WTC11 (cell line): Measurements from ENCODE around the gene PLEKHG5. TPM values are rescaled to one million over a fixed set of nuclear protein-coding genes. Genes with fewer than 3 reads are reported as not detected.
A peak's percentile ranks its signal among the peaks of the same experiment; 100 is the strongest.

Experiments
- ATAC-seq: fragments of 200-7000 bp; cut with Tn5 transposase; 2 replicates; pipeline ENCODE4 v1.10.0; 2021; ENCODE audit warnings: mild to moderate bottlenecking, moderate library complexity
- CTCF ChIA-PET: fragments of 300-600 bp; sonication (Branson Sonifier 250); formaldehyde crosslinking; loops from one replicate; lab custom pipeline; 2021; ENCODE audit warnings: antibody characterized with exemption; lab: Charles Lee
- POLR2A ChIA-PET: fragments of 350-600 bp; sonication (Branson Sonifier 250); formaldehyde crosslinking; loops from one replicate; lab custom pipeline; 2021; ENCODE audit warnings: antibody characterized with exemption; lab: Charles Lee
- DNase-seq: peaks from one replicate; pipeline ENCODE4 v3.0.0; 2021; ENCODE audit warnings: low spot score
- H3K27ac Mint-ChIP-seq: 2 replicates; pipeline ENCODE4 v1.8.0; 2021; ENCODE audit warnings: mixed read lengths
- H3K27me3 Mint-ChIP-seq: 2 replicates; pipeline ENCODE4 v1.8.0; 2021; ENCODE audit warnings: low read depth, mild to moderate bottlenecking, moderate library complexity, mixed read lengths
- H3K36me3 Mint-ChIP-seq: 2 replicates; pipeline ENCODE4 v1.8.0; 2021; ENCODE audit warnings: mixed read lengths
- H3K4me1 Mint-ChIP-seq: 2 replicates; pipeline ENCODE4 v1.8.0; 2022; ENCODE audit warnings: mixed read lengths
- H3K4me3 Mint-ChIP-seq: 2 replicates; pipeline ENCODE4 v1.8.0; 2021; ENCODE audit warnings: mild to moderate bottlenecking, moderate library complexity, mixed read lengths
- H3K9me3 Mint-ChIP-seq: 2 replicates; pipeline ENCODE4 v1.8.0; 2021; ENCODE audit warnings: mixed read lengths
- CTCF ChIP-seq: fragments of 200-600 bp; IDR thresholded peaks from 2 replicates; pipeline ENCODE4 v1.8.0; 2022; ENCODE audit warnings: antibody characterized with exemption
- EMX1 ChIP-seq: fragments of 250-450 bp; sonication (Bioruptor Pico); IDR thresholded peaks from 2 replicates; pipeline ENCODE4 v1.8.0; 2021; ENCODE audit warnings: mild to moderate bottlenecking
- FOXJ3 ChIP-seq: sonication (generic); formaldehyde crosslinking; IDR thresholded peaks from 2 replicates; pipeline ENCODE4 v1.9.0; 2021; ENCODE audit warnings: missing genetic modification reagents, mild to moderate bottlenecking, borderline replicate concordance
- FOXP1 ChIP-seq: sonication (generic); formaldehyde crosslinking; IDR thresholded peaks from 2 replicates; pipeline ENCODE4 v1.8.0; 2022; ENCODE audit warnings: missing genetic modification reagents, mild to moderate bottlenecking, moderate library complexity, borderline replicate concordance
- GRHL2 ChIP-seq: fragments of 250-450 bp; sonication (Bioruptor Pico); IDR thresholded peaks from 2 replicates; pipeline ENCODE4 v1.8.0; 2022; ENCODE audit warnings: mild to moderate bottlenecking, moderate library complexity; ENCODE audit not compliant: insufficient replicate concordance, severe bottlenecking
- HMGXB4 ChIP-seq: sonication (generic); formaldehyde crosslinking; IDR thresholded peaks from 2 replicates; pipeline ENCODE4 v1.8.1; 2023; ENCODE audit warnings: mild to moderate bottlenecking, moderate library complexity, missing genetic modification reagents
- MAX ChIP-seq: sonication (generic); formaldehyde crosslinking; IDR thresholded peaks from 2 replicates; pipeline ENCODE4 v1.8.0; 2022; ENCODE audit warnings: mild to moderate bottlenecking, missing genetic modification reagents
- MYBL2 ChIP-seq: sonication (generic); formaldehyde crosslinking; IDR thresholded peaks from 2 replicates; pipeline ENCODE4 v1.8.1; 2023; ENCODE audit warnings: mild to moderate bottlenecking, moderate library complexity, missing genetic modification reagents
- NR3C1 ChIP-seq: sonication (generic); formaldehyde crosslinking; conservative IDR thresholded peaks from 2 replicates; pipeline ENCODE4 v1.8.1; 2023; ENCODE audit warnings: low read depth, mild to moderate bottlenecking, missing genetic modification reagents
- RORB ChIP-seq: fragments of 250-450 bp; sonication (Bioruptor Pico); IDR thresholded peaks from 2 replicates; pipeline ENCODE4 v1.9.0; 2021; ENCODE audit warnings: mild to moderate bottlenecking
- ZNF121 ChIP-seq: sonication (generic); formaldehyde crosslinking; IDR thresholded peaks from 2 replicates; pipeline ENCODE4 v1.8.0; 2023; ENCODE audit warnings: missing genetic modification reagents
- ZNF317 ChIP-seq: sonication (generic); formaldehyde crosslinking; IDR thresholded peaks from 2 replicates; pipeline ENCODE4 v1.8.1; 2023; ENCODE audit warnings: low read depth, mild to moderate bottlenecking, moderate library complexity, missing genetic modification reagents, borderline replicate concordance
- ZNF396 ChIP-seq: fragments of 250-450 bp; sonication (Bioruptor Pico); IDR thresholded peaks from 2 replicates; pipeline ENCODE4 v1.8.0; 2021; ENCODE audit warnings: mild to moderate bottlenecking, moderate library complexity, borderline replicate concordance
- ZNF416 ChIP-seq: fragments of 250-450 bp; sonication (Bioruptor Pico); IDR thresholded peaks from 2 replicates; pipeline ENCODE4 v1.9.0; 2021; ENCODE audit warnings: mild to moderate bottlenecking, inconsistent platforms
- total RNA-seq: library from RNA; stranded (reverse); gene quantifications from 3 replicates; pipeline ENCODE4 v1.2.3, GENCODE V29; 2021
- TF ChIP-seq, protein P1 (sequence below): sonication (generic); formaldehyde crosslinking; IDR thresholded peaks from 2 replicates; pipeline ENCODE4 v1.8.0; 2023; ENCODE audit warnings: missing genetic modification reagents
- TF ChIP-seq, protein P2 (sequence below): sonication (generic); formaldehyde crosslinking; IDR thresholded peaks from 2 replicates; pipeline ENCODE4 v1.8.1; 2023; ENCODE audit warnings: mild to moderate bottlenecking, missing genetic modification reagents, borderline replicate concordance

Gene PLEKHG5
- total RNA-seq, 1 experiment from 2014 or later: 27.5 TPM

DNA sequence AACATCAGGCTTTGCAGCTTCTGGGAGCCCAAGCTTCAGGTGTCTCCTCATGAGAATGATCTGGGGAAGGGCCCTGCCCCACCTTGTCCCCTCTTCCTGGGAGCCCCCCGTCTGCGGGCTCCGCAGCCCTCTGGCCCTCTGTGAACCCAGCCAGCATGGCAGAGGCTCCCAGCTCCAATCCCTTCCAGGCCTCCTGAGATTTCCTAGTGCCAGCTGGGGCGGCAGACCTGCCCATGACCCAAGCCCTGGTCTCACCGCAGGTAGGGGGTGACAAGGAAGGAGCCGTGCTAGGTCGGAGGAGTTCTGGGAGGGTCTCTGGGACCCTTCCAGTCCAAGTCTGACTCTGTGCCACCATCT lies 7.7 kb downstream of the PLEKHG5 start:
- Mint-ChIP-seq H3K27ac (no peak overlapping the region), H3K27me3 (peaks cover 7% of the 10 kb centered on the region; the same call in 1 of the 2 replicates), H3K36me3 (no peaks in the 10 kb centered on the region), H3K9me3 (no peaks in the 10 kb centered on the region), H3K4me3 (peak overlapping the region; percentile 37; the same call in 1 of the 2 replicates), H3K4me1 (peaks cover 22% of the 10 kb centered on the region)
- no peak for TF ChIP-seq EMX1
- TF ChIP-seq MAX (CRISPR knock-in tag): no peak
- TF ChIP-seq NR3C1 (CRISPR knock-in tag): no peak
- TF ChIP-seq MYBL2 (CRISPR knock-in tag): no peak
- TF ChIP-seq ZNF396 (CRISPR knock-in tag): no peak
- TF ChIP-seq, protein P1, sequence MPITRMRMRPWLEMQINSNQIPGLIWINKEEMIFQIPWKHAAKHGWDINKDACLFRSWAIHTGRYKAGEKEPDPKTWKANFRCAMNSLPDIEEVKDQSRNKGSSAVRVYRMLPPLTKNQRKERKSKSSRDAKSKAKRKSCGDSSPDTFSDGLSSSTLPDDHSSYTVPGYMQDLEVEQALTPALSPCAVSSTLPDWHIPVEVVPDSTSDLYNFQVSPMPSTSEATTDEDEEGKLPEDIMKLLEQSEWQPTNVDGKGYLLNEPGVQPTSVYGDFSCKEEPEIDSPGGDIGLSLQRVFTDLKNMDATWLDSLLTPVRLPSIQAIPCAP (CRISPR knock-in tag): no peak
- TF ChIP-seq, protein P2, sequence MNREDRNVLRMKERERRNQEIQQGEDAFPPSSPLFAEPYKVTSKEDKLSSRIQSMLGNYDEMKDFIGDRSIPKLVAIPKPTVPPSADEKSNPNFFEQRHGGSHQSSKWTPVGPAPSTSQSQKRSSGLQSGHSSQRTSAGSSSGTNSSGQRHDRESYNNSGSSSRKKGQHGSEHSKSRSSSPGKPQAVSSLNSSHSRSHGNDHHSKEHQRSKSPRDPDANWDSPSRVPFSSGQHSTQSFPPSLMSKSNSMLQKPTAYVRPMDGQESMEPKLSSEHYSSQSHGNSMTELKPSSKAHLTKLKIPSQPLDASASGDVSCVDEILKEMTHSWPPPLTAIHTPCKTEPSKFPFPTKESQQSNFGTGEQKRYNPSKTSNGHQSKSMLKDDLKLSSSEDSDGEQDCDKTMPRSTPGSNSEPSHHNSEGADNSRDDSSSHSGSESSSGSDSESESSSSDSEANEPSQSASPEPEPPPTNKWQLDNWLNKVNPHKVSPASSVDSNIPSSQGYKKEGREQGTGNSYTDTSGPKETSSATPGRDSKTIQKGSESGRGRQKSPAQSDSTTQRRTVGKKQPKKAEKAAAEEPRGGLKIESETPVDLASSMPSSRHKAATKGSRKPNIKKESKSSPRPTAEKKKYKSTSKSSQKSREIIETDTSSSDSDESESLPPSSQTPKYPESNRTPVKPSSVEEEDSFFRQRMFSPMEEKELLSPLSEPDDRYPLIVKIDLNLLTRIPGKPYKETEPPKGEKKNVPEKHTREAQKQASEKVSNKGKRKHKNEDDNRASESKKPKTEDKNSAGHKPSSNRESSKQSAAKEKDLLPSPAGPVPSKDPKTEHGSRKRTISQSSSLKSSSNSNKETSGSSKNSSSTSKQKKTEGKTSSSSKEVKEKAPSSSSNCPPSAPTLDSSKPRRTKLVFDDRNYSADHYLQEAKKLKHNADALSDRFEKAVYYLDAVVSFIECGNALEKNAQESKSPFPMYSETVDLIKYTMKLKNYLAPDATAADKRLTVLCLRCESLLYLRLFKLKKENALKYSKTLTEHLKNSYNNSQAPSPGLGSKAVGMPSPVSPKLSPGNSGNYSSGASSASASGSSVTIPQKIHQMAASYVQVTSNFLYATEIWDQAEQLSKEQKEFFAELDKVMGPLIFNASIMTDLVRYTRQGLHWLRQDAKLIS: no peak
- TF ChIP-seq CTCF: no peak
- ChIA-PET CTCF (interaction anchor here (0.6 to 10.3 kb wide), 7 partner anchors 29 to 151 kb away, joined by 3 to 179 read pairs (median 17); no protein-coding TSS in a partner anchor), POLR2A (no interaction called here)
- DNase-seq: no peak
- ATAC-seq: no peak

DNA sequence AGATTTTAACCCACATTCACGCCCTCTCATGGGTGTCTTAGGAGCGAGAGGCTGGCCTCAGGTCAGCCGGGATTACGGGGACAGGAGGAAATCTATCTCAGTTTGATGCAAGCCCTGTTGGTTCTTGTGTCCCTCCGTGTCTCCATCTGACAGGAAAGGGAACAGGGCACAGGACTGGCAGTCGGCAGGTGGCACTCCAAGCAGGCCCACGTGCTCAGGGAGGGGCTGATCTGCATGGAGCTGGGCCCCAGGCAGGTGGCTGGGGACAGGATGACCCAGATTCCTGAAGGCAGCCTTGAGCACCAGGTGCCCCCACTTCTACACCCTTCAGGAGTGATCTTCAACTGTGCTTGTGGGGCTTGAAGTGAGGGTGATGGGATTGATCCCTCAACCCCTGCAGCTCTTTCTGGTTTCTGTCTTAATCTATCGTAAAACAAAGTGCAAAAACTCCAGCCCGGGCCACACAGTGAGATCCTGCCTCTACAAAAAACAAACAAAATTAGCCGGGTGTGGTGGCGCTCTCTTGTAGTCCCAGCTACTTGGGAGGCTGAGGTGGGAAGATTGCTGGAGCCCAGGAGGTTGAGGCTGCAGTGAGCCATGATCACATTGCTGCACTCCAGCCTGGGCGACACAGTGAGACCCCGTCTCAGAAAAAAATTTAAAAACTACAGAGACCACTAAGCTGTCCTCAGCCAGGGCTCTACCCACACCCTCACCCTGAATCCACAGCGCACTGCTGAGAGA lies 8.3 kb downstream of the PLEKHG5 start:
- Mint-ChIP-seq H3K9me3 (no peaks in the 10 kb centered on the region), H3K4me1 (peaks cover 22% of the 10 kb centered on the region), H3K27me3 (peaks cover 7% of the 10 kb centered on the region; the same call in 1 of the 2 replicates), H3K4me3 (no peak overlapping the region), H3K36me3 (no peaks in the 10 kb centered on the region), H3K27ac (no peak overlapping the region)
- no peak for DNase-seq
- TF ChIP-seq ZNF121 (peak; percentile 66; the same call in 1 of the 2 replicates), FOXP1 (CRISPR knock-in tag) (0 out of 2 replicates have a peak, but pooled peaks have one; percentile 19), ZNF416 (CRISPR knock-in tag) (no peak)
- ChIA-PET POLR2A (no interaction called here), CTCF (interaction anchor here (0.6 to 10.3 kb wide), 4 partner anchors 10 to 61 kb away, joined by 3 to 179 read pairs (median 22); no protein-coding TSS in a partner anchor)
- no peak for ATAC-seq

GRCh38 chr1:6481820-6482219 lies 9.6 kb downstream of the PLEKHG5 start:
- DNase-seq (no peak), ATAC-seq (no peak)
- Mint-ChIP-seq H3K9me3 (no peaks in the 10 kb centered on the region), H3K27ac (peak overlapping the region; percentile 16; the same call in 1 of the 2 replicates), H3K27me3 (peaks cover 7% of the 10 kb centered on the region; the same call in 1 of the 2 replicates), H3K36me3 (no peaks in the 10 kb centered on the region), H3K4me3 (no peak overlapping the region), H3K4me1 (peaks cover 22% of the 10 kb centered on the region)
- POLR2A ChIA-PET: no interaction called here
- TF ChIP-seq ZNF121 (no peak), ZNF317 (no peak), HMGXB4 (CRISPR knock-in tag) (no peak), RORB (CRISPR knock-in tag) (no peak), ZNF416 (CRISPR knock-in tag) (no peak), GRHL2 (CRISPR knock-in tag) (no peak), FOXJ3 (CRISPR knock-in tag) (no peak)
- CTCF ChIA-PET: interaction anchor here (0.7 to 3.5 kb wide), 7 partner anchors 9 to 217 kb away, joined by 3 to 21 read pairs (median 6); no protein-coding TSS in a partner anchor
